ENCODE data around the gene EPS8L2. TPM values are rescaled to one million over a fixed set of nuclear protein-coding genes. Genes with fewer than 3 reads are reported as not detected.

Gene EPS8L2
- total RNA-seq, 1 donor from 2014 or later = 129 TPM

DNA sequence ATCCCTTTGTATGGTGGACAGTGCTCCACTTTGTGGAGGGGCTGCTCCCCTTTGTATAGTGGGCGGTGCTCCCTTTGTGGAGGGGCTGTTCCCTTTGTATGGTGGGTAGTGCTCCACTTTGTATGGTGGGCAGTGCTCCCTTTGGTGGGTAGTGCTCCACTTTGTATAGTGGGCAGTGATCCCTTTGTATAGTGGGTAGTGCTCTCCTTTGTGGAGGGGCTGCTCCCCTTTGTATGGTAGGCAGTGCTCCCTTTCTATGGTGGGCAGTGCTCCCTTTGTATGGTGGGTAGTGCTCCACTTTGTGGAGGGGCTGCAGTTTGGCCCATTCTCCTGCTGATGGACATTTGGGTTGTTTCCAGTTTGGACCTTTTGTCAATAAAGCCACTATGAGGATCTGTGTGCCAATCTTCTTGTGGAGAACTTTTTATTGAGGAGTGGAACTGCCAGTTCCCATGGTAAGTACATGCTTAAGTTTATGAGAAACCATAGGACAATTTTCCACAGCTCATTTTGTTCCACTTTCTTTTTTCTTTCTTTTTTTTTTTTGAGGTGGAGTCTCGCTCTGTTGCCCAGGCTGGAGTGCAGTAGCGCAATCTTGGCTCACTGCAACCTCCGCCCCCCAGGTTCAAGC is 36.7 kb downstream of the EPS8L2 start:
- peaks cover 9% of the 10 kb centered on the region for H3K27me3 Mint-ChIP-seq (ENCODE audit: low read depth, unreplicated experiment)
- Histone ChIP-seq H3K4me2 (ENCODE audit: low read length) (no peak overlapping the region), H3K27me3 (ENCODE audit: insufficient read depth, low read length) (no peaks in the 10 kb centered on the region), H3K4me1 (ENCODE audit: insufficient read depth, low read length) (peaks cover 3% of the 10 kb centered on the region), H3K27ac (ENCODE audit: low read depth, low read length) (no peak overlapping the region), H4K20me1 (ENCODE audit: insufficient read depth, low read length) (no peaks in the 10 kb centered on the region), H3K9me3 (ENCODE audit: insufficient read depth, low read depth, low read length) (no peaks in the 10 kb centered on the region), H3K9ac (ENCODE audit: low read length) (no peak overlapping the region), H3K4me3 (ENCODE audit: insufficient read depth, low read depth, low read length) (no peak overlapping the region), H3K79me2 (ENCODE audit: insufficient read depth, low read length) (peaks cover 5% of the 10 kb centered on the region), H3K36me3 (ENCODE audit: insufficient read depth, low read length) (no peaks in the 10 kb centered on the region), H2AFZ (ENCODE audit: low read depth, low read length) (no peak overlapping the region)
- FAIRE-seq (no peak), DNase-seq (ENCODE audit: low read depth) (no peak)
- no peak for TF ChIP-seq EZH2 (IDR thresholded peaks at IDR 0.05; ENCODE audit: insufficient read depth, low read length)
- TF ChIP-seq, protein P1, sequence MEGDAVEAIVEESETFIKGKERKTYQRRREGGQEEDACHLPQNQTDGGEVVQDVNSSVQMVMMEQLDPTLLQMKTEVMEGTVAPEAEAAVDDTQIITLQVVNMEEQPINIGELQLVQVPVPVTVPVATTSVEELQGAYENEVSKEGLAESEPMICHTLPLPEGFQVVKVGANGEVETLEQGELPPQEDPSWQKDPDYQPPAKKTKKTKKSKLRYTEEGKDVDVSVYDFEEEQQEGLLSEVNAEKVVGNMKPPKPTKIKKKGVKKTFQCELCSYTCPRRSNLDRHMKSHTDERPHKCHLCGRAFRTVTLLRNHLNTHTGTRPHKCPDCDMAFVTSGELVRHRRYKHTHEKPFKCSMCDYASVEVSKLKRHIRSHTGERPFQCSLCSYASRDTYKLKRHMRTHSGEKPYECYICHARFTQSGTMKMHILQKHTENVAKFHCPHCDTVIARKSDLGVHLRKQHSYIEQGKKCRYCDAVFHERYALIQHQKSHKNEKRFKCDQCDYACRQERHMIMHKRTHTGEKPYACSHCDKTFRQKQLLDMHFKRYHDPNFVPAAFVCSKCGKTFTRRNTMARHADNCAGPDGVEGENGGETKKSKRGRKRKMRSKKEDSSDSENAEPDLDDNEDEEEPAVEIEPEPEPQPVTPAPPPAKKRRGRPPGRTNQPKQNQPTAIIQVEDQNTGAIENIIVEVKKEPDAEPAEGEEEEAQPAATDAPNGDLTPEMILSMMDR (IDR thresholded peaks at IDR 0.05; ENCODE audit: insufficient read depth, low read depth, low read length) = no peak
- H3K9me3 Mint-ChIP-seq (ENCODE audit: unreplicated experiment) = no peaks in the 10 kb centered on the region
- H3K36me3 Mint-ChIP-seq (ENCODE audit: low read depth, unreplicated experiment) = no peaks in the 10 kb centered on the region
- H3K4me3 Mint-ChIP-seq (ENCODE audit: unreplicated experiment) = no peak overlapping the region
- no peak overlapping the region for H3K27ac Mint-ChIP-seq (ENCODE audit: unreplicated experiment)
- H3K4me1 Mint-ChIP-seq (ENCODE audit: low read depth, unreplicated experiment) = peaks cover 5% of the 10 kb centered on the region

DNA sequence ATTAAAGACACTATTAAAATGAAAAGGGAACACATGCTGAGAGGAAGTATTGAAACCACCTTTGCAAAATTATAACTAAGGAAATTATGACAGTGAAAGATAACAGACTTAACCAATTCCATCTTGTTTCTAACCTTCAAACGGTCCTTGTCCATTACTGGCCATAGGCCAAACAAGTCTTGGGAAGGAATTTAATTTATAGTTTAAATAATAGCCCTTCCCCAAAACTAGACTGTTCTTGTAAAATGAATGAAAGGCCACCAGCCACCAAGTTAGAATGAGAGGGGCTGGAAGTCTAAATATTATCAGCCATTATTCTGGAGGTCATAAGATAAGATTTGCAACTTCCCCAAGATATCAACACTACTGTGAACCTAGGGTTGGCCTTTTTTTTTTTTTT is 39.4 kb downstream of the EPS8L2 start:
- no peak for DNase-seq (ENCODE audit: low read depth)
- no peaks in the 10 kb centered on the region for H3K36me3 ChIP-seq (ENCODE audit: insufficient read depth, low read length)
- peaks cover 32% of the 10 kb centered on the region for H3K79me2 ChIP-seq (ENCODE audit: insufficient read depth, low read length)
- H3K27ac ChIP-seq (ENCODE audit: low read depth, low read length) = no peak overlapping the region
- no peak for FAIRE-seq
- no peaks in the 10 kb centered on the region for H3K9me3 ChIP-seq (ENCODE audit: insufficient read depth, low read depth, low read length)
- H3K9ac ChIP-seq (ENCODE audit: low read length) = no peak overlapping the region
- H3K27ac Mint-ChIP-seq (ENCODE audit: unreplicated experiment) = no peak overlapping the region
- H3K36me3 Mint-ChIP-seq (ENCODE audit: low read depth, unreplicated experiment) = no peaks in the 10 kb centered on the region
- H4K20me1 ChIP-seq (ENCODE audit: insufficient read depth, low read length) = peaks cover 22% of the 10 kb centered on the region
- H3K4me3 ChIP-seq (ENCODE audit: insufficient read depth, low read depth, low read length) = no peak overlapping the region
- no peak overlapping the region for H2AFZ ChIP-seq (ENCODE audit: low read depth, low read length)
- no peak overlapping the region for H3K4me3 Mint-ChIP-seq (ENCODE audit: unreplicated experiment)
- no peak for TF ChIP-seq EZH2 (IDR thresholded peaks at IDR 0.05; ENCODE audit: insufficient read depth, low read length)
- TF ChIP-seq, protein P1 (IDR thresholded peaks at IDR 0.05; ENCODE audit: insufficient read depth, low read depth, low read length) = no peak
- H3K4me1 Mint-ChIP-seq (ENCODE audit: low read depth, unreplicated experiment) = peaks cover 10% of the 10 kb centered on the region
- H3K9me3 Mint-ChIP-seq (ENCODE audit: unreplicated experiment) = no peaks in the 10 kb centered on the region
- no peaks in the 10 kb centered on the region for H3K27me3 Mint-ChIP-seq (ENCODE audit: low read depth, unreplicated experiment)
- no peaks in the 10 kb centered on the region for H3K27me3 ChIP-seq (ENCODE audit: insufficient read depth, low read length)
- no peak overlapping the region for H3K4me2 ChIP-seq (ENCODE audit: low read length)
- peaks cover 15% of the 10 kb centered on the region for H3K4me1 ChIP-seq (ENCODE audit: insufficient read depth, low read length)

All from astrocyte (in vitro differentiated cells and primary cell).